NCI-H2029 treated with DMSO at 0.1 percent for 48 hours (cell line): ENCODE measurements around the gene BCKDHB.

Source experiments
- DNase-seq: peaks from one replicate; lab custom pipeline; 2025; lab: John Stamatoyannopoulos, UW

The BCKDHB gene

DNA sequence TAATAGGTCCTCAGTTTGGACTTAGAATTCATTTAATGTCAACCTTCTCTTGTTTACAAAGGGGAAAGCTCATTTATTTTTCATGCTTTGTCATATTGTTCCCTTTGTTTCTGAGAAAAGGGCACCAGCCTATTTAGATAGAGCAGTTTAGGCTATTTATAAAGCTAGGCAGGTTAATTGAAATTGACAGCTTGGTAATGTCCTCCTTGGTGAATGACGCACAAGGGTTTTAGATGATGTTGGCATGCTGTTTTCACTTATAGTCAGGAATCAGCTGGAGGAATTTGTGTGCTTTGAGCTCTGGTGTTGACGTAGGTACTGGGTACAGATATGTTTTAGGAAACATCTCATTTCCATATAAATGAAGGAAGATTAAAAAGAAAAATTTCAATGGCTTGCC, 45.2 kb downstream of the BCKDHB start:
- DNase-seq = no peak

DNA sequence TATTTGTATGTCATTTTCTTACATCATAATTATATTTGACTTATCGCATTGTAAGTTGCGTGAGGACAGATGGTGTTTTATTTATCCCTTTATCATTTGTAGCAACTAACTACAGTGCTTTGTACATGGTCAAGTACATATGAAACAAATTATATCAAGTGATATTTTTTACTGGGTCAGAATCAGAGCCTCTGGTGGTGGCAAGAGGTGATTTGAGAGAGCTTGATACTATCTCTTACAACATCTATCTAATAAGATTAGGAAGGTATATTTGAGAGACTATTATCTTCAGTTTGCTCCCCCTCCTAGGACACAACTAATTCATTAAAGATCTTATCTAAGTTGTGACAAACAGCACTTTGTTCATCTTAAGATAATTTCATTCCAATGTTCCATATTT, 47.7 kb downstream of the BCKDHB start:
- no peak for DNase-seq

DNA sequence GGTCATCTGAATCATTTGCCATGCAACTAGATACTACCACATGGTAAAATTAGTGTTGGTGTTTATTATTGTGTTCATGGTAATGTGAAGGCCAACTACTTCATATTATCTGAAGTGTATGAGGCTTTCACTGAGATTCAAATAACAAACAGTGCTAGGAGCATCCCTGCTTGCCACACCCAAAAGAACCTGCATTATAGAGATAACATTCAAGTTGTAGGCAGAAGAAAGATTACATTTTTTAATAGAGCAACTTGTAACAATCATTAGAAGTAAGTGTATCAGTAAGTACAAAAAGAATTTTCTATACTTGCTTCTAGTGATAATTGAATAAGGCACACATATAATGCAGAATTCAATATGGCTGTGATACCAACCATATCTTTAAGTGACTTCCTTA, 49.8 kb downstream of the BCKDHB start:
- DNase-seq = no peak

DNA sequence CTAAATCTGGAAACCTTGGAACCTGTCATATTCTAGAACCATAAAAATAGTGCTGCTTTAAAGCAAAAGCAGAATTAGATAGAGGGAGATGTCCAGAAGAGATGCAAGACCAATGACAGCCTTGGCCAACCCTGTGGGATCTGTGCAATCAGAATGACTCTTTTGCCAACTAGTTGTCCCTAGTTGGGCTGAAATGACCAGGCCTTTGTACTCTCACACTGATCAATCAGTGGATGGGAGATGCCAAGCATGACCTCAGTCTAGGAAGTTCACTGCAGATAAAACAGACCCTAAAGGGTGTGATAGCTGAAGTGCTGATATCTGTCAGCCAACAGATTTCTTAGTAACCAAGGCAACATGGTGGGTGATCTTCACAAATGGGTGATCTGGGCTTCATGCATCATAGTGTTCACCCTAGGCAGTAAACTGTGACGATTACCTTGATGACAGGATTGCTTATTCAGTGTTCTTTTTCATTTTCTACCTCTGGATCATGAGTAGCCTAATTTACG, 52.1 kb downstream of the BCKDHB start:
- no peak for DNase-seq

DNA sequence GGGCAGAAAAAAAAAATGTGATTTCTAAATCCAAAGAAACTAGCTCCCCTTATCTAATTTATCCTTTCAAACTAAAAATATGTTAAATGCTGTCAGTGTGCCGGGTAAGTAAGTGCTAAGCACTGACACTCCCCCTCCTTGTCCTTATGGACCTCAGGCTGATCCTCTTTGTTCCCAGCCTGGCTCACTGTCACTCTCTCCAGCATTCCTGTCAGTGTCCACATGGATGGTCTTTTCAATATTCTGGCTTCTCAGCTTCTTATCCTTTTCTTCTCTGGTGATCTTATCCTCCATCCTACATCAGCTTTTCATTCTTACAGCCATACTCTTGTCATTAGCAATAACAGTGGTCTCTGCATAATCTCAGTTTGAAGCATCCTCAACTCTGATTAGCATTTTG, 55.0 kb downstream of the BCKDHB start:
- DNase-seq = no peak

DNA sequence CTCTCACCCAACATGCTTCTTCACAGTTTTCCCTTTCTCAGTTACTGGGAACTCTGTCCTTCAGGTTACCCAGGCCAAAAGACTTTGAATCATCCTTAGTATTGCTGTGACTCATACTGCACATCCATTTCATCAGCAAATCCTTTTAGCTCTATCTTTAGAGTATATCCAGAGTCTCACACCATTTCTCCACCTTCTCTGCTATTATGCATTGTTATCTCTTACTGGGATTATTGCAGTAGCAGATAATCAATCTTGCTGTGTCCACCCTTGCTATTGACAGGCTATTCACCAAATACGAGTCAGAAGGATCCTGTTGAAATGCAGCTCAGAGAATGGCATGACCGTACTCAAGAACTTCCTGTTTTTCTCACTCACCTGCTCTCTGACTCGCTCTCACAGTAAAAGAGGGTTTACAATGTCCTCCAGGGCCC, 57.3 kb downstream of the BCKDHB start:
- peak; percentile 14 for DNase-seq

DNA sequence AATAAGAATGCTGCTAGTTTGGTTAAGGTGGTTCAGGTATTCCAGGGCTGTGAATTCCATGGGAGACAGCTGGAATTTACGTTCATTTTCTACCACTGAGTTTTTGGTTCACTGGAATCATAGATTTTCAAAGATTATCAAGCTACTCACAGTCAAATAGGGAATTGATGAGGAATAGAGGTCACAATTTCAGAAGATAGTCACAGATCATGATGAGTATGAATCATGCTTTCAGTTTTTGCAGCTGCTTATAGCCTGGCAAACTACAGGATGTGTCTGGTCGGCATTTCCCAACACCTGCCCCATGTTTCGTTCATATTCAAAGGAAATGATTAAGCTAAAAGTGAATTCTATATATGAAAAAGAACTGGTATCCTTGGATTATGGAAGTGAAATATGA, 58.7 kb downstream of the BCKDHB start:
- DNase-seq = no peak

DNA sequence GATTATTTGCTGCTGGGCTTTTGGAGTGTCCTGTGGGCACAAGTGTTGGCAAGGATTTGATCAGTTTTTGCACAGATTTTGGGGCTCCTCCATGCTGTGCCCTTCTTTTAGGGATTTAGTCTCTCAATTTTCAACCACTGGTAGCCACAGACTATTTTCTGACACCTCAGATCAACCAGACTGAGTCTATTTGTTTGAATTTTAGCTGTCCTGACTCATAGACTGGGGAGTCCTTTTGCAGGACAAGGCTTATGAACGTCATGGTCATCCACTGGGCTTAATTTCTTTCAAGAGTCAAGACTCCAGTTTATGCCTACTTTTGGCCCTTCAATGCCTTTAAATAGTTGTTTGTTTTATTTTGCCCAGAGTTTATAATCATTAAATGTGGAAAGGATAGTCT, 59.3 kb downstream of the BCKDHB start:
- no peak for DNase-seq

DNA sequence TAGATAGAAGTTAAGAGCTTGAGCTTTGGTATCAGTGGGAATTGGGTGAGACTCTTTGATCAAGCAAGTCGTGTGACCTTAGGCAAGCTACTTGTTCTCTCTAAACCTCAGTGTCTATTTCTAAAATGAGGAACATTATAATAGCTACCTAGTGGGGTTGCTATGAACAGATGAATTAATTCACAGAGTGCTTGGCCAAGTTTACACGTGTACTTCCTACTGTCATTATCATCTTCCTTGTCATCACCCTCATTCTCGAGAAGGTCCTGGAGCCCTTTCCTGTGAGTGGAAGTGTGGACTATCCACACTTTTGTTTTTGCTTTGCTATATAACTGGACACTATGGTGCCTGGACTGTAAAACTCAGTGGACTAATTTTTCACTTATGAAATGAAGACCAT, 64.0 kb downstream of the BCKDHB start:
- DNase-seq = no peak

DNA sequence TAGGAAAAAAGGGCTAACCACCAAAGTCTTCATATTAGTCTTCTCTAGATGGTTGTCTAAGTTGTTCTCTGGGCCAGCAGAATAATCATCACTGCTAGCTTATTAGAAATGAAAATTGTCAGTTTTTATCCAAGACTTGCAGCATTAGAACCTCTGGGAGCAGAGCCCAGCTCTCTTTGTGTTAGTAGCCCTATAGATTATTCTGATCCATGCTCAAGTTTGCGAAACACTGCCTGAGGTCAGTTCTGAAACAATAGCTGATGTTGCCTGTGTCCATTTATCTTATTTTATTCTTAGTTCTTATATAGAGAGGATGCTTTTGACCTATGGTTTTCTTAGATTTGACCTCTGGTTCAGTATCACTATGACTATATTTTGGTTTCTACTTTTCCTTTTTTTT, 66.9 kb downstream of the BCKDHB start:
- no peak for DNase-seq

DNA sequence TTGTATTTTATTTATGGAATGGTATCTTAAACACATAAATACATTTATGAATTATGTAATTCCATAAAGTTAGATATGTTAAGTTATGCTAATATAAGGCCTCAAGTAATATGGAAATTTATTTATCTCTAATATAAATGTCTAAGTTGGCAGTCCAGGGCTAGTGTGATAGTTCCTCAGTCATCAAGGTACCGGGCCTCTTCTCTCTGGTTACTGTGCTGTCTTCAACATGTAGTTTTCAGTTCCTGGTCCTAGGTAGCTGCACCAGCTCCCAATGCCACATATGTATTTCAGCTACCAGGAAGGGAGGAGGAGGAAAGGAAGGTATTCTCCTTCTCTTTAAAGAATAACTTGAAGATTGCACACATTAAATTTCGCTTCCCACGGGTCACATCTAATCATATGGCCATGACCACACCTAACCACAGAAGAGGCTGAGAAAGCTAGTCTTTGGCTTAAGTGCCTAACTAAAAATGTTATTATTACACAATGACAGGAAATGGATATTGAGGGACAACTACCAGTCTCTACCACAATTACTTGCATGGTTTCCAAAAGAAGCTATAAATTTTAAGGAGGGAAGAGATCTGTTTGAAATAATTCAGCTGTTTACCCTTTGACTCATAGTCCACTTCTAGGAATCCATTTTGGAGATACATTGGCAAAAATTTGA, 68.6 kb downstream of the BCKDHB start:
- DNase-seq = no peak

DNA sequence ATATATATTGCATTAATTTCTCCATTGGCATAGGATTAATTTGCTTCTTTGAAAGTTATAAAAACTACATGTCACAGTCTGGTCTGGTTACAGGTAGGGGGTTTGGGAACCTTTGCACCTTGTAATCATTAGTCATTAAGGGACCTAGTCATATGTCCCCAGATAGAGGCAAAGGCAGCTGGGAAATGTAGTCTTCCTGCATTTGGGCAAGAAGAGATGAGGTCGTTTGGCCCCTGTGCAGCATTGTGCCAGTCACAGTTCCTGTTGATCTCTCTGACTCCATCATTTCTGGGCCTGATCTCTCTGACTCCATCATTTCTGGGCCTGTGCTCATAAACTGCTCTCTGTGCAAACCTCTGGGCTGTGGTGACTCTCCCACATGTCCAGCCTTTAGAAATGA, 73.2 kb downstream of the BCKDHB start:
- DNase-seq = no peak

DNA sequence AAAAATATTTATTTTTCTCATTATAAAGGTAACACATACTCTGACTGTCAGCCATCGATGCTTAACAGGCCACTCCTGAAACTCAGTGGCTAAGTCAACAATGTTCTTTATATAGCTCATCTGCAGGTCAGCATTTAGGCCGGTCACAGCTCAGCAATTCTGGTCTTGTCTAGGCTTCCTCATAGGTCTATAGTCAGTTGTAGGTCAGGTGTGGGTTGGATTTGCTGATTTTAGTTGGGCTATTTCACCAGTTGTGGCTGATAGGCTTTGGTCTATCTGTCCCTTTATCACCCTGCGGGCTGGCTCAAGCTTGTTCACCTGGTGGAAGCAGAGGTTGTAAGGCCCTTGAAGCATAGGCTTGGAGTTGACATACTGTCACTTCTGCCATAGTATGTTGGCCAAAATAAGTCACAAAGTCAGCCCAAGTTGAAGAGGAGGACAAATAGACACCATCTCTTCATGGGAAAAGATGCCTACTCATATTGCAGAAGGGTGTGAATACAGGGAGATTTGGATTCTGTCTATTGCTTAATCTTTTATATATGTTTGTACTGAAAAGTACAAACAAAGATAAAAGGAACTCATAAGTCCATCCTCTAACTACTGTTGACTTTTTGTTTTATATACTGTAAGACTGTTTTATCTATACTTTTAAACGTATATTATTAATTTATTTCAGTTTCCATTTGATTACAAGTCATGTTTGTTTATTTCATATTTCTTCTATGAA, 75.0 kb downstream of the BCKDHB start:
- DNase-seq = no peak

DNA sequence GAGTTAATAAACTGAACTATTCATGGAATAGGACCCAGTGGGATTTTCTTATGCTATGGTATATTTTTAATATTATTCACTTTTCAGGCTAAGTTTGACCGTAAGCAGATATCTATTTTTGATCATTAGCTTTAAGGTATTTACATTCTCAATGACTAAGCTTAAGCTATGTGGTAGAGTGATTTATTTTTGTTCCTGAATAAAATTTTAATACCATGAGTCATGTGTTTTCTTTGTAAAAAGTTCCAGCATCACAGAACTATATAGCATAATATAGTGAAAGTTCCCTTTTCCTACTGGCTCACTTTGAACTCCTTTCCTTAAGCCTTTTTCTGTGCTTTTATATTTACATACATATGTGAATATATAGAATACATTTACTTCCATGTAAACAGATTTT, 75.8 kb downstream of the BCKDHB start:
- DNase-seq = no peak

DNA sequence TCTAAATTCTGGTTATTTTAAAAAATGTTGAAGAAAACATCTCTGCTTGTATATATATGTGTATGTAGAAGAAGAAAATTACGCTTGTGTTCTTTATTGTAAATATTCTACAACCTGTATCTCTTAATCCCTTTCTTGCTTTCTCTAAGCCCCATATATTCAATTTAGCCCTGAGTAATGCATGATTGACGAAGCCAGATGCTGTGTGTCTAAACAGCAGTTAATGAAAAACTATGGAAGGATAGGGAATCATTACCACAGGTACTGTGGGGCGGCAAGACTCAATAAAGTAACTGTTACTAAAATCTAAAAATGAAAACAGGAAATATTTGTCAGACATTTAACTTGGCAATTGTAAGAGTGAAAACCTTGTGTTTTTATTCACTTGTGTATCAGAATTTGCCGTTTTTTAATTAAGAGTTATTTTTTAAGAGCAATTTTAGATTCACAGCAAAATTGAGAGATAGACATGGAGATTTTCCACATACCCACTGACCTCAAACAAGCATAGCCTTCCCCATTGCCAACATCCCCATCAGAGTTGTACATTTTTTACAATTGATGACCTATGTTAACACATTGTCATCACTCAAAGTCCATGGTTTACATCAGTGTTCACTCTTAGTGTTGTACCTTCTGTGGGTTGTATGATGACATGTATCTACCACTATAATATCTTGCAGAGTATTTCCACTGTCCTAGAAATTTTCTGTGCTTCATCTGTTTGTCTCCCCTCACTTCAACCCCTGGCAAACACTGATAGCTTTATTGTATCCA, 76.7 kb downstream of the BCKDHB start:
- DNase-seq = no peak

DNA sequence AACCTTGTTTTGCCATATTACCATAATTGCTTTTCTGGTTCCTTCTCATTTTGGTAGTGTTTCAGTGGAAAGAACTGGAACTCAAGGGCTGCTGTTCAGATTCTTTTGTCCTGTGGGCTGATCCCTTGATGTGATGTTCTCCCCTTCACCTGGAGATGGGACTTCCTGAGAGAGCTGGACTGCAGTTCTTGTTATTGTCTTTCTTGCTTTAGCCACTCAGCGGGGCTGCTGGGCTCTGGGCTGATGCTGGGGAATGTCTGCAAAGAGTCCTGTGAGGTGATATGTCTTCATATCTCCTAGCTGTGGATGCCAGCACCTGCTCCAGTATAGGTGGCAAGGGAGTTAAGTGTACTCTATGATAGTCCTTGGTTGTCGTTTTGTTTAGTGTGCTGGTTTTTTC, 79.0 kb downstream of the BCKDHB start:
- DNase-seq = no peak

DNA sequence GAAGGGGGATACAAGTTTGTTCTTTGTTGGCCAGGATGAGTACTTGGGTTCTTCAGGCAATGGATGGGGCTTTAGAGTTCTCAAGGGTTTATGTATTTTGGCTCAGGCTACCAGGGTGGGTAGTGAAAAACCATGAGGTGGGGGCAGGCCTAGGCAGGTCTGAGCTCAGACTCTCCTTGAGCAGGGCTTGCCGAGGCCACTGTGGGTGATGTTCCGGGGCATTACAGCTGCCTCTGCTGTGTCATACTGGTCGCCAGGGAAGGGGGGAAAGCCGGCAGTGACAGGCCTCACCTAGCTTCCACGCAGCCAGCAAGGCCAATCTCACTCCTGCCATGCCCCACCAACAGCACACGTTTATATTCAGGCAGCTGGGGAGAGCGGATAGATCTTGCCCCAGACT, 79.6 kb downstream of the BCKDHB start:
- no peak for DNase-seq

DNA sequence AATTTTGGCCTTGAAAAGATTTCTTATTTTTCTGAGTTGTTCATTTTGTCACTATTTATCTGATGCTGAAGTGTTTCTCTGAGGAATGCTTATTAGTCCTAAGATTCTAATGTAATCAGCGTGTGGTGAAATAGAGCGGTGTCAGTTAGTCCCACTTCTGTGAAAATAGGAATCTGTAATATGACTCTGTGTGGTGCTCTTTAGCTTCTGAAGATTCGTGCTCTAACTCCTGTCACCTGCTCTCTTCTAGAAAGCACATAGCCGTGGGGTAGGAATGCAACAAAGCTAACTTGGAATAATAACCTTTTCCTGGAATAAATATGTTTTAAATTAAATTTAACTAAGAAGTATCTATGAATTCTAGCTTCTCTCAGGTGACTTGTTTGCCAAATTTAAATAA, 90.4 kb downstream of the BCKDHB start:
- DNase-seq = no peak

DNA sequence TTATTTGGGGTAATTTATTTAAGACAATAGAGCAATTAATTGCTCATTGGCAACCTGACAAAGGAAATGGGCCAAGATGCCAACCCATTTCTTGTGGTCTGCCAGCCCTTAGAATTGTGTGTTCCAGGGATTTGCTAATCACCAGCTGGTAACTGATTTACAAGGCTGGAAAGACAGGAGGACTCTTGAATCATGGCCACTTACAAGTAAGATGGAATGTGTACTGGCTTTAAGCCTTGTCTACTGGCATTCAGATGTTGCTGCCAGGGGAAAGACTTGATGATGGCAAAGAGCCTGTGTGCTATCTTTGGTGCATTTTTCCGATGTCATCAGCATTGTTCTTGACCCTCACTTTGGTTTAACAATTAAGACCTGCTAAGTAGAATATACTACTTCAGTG, 91.0 kb downstream of the BCKDHB start:
- DNase-seq = no peak

DNA sequence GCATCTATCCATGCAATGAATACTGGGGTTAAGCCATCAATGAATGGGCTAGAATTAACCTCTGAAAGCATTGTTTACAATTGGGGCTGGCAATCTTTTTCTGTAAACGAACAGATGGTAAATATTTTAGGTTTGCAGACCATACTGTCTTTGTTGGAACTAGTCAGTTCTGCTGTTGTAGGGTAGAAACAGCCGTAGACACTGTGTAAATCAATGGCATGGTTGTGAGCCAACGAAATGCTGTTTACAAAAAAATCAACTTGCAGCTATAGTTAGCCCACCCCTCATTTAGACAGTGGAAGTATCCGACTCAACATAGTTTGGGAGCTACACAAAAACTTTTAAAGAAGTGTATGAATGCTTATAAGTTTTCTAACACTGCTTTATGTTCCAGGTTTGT, 91.5 kb downstream of the BCKDHB start:
- DNase-seq = no peak

DNA sequence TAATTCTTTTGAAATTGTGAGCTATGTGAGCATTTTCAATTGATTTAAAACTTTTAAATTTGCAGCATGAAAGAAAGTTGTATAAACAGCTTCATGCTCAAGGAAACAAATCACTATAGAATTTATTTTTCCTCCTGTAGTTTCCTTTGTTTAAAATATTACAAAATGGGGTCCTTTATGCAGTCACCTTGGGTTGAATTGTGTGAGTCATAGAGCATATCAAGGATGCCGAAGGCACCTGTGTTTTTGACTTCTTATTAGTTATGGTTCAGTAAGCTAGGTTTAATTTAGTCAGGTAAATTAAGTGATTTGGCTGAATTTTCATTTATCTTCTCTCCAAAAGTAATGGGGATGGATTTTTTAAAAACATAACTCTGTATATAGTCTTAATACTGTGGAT, 96.8 kb downstream of the BCKDHB start:
- DNase-seq = no peak

DNA sequence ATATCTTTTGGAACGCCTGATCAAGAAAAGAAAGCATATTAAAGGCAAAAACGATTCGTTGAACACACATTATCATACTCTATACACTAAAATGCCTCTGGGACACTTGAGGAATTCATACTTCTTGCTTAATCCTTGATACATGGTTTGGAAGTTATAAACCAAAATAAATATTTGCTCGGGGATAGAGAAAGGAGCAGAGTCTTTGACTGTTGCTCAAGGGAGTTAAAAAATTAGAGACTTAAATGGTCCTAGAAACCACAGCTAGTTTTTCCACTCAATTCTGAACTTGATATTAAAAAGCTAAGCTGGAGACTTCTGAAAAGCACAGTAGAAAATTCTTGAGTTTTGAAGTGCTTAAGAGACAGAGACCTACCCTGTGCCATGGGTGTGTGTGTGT, 98.9 kb downstream of the BCKDHB start:
- DNase-seq = no peak

DNA sequence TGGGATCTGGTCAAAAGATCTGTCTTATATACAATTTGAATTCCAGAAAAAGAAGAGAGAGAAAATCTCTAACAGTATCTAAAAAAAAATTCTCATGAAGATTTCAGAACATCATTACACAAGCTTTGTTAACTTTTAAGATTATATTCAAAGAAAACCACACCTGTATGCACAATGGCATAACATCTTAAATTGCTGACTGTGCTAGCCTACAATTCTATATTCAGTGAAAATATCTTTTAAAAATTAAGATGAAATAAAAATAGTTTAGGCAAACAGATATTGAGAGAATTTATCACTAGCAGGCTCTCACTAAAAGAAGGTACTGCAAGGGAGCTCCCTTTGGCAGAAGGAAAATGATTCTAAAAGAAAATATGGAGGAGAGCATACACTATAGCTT, 100.3 kb downstream of the BCKDHB start:
- DNase-seq = no peak
